Sigmoid colon (tissue), 7 donors: Measurements from ENCODE around the gene RAD21L1. TPM values are rescaled to one million over a fixed set of nuclear protein-coding genes. Genes with fewer than 3 reads are reported as not detected.

Experiments used
- DNase-seq: peaks from one replicate; pipeline ENCODE4 v3.0.0-alpha.2; 2019
- H3K27ac ChIP-seq, 4 donors: fragments of 200-600 bp; sonication (generic); one replicate each; pipeline ENCODE4 v1.5.1; 2016 to 2019; ENCODE audit warnings: mild to moderate bottlenecking in 1 of 4
- H3K27me3 ChIP-seq, 3 donors: fragments of 200-600 bp; sonication (generic); one replicate each; pipeline ENCODE4 v1.5.1; 2019; ENCODE audit warnings: mild to moderate bottlenecking in 1 of 3
- H3K36me3 ChIP-seq, 4 donors: fragments of 200-600 bp; sonication (generic); one replicate each; pipeline ENCODE4 v1.5.1; 2016 to 2019
- H3K4me1 ChIP-seq, 4 donors: fragments of 200-600 bp; sonication (generic); one replicate each; pipeline ENCODE4 v1.5.1; 2017 to 2019
- H3K4me3 ChIP-seq, 4 donors: fragments of 200-600 bp; sonication (generic); one replicate each; pipeline ENCODE4 v1.5.1; 2017 to 2019; ENCODE audit warnings: mild to moderate bottlenecking in 2 of 4, moderate library complexity in 1 of 4
- H3K9me3 ChIP-seq, 4 donors: fragments of 200-600 bp in 3 of 4; sonication (generic) in 3 of 4; one replicate each; pipeline versions ENCODE4 v1.5.1 to v1.6.1; 2013 to 2019
- CTCF ChIP-seq, 4 experiments: fragments of 450-650 bp in 3 of 4; fragments of 200-600 bp in 1 of 4; IDR thresholded peaks; one replicate each; pipeline ENCODE4 v1.5.1; 2016 to 2019; ENCODE audit warnings: antibody characterized with exemption in 4 of 4, mild to moderate bottlenecking in 3 of 4, moderate library complexity in 2 of 4
- EP300 ChIP-seq, 4 donors: sonication (generic); formaldehyde crosslinking; IDR thresholded peaks; one replicate each; pipeline ENCODE4 v1.6.1; 2017; ENCODE audit warnings: antibody characterized with exemption in 4 of 4
- POLR2A ChIP-seq, 2 donors: fragments of 450-650 bp; IDR thresholded peaks; one replicate each; pipeline ENCODE4 v1.6.1; 2016; ENCODE audit warnings: antibody characterized with exemption in 2 of 2, mild to moderate bottlenecking in 2 of 2, moderate library complexity in 2 of 2
- POLR2AphosphoS5 ChIP-seq, 4 donors: sonication (generic); formaldehyde crosslinking; IDR thresholded peaks; one replicate each; pipeline ENCODE4 v1.6.1; 2017; ENCODE audit warnings: antibody characterized with exemption in 4 of 4
- WGBS, 2 donors: extraction: QIAGEN DNeasy Blood & Tissue Kit; methylation state at CpG; one replicate each; pipeline ENCODE4 v1.1.7; 2013; 5-methylcytosine and 5-hydroxymethylcytosine counted together
- intact Hi-C: fragments of 100-400 bp; cut with DNase I; formaldehyde crosslinking; loops from one replicate; pipeline ENCODE4 v1.15.1; 2023
- polyA plus RNA-seq, 3 donors: library from polyadenylated mRNA; stranded (reverse); fragments of 200-250 nt; gene quantifications; one replicate each; pipeline ENCODE4 v1.2.3, GENCODE V29; 2013
- total RNA-seq, 4 donors: library from RNA; depleted of rRNA; stranded (reverse); fragments of >200 nt; gene quantifications; one replicate each; pipeline ENCODE4 v1.1.0, GENCODE V29; 2016
- donor health status: healthy with polysubstance abuse.
- donor health status: Bipolar disorder and iron deficiency.
- donor health status: healthy.

RAD21L1 gene
- total and polyA plus RNA-seq, 7 donors: not detected

- intact Hi-C loops: no loop called here
These were observed 28.0 kb upstream of the RAD21L1 start for GRCh38 chr20:1197801-1198200.

GRCh38 chr20:1198751-1199150 lies 27.1 kb upstream of the RAD21L1 start:
- Histone ChIP-seq H3K27ac (no peak overlapping the region), H3K4me1 (no peaks in the 10 kb centered on the region), H3K4me3 (no peak overlapping the region), H3K9me3 (no peaks in the 10 kb centered on the region), H3K36me3 (no peaks in the 10 kb centered on the region), H3K27me3 (no peaks in the 10 kb centered on the region)
- 85 to 96% methylated on average over 5 of the region's 5 CpGs for WGBS, 2 donors
- intact Hi-C loops: no loop called here
- TF ChIP-seq EP300 (IDR thresholded peaks at IDR 0.05) (no peak), CTCF (IDR thresholded peaks at IDR 0.05) (no peak), POLR2AphosphoS5 (IDR thresholded peaks at IDR 0.05) (no peak), POLR2A (IDR thresholded peaks at IDR 0.05) (no peak)
- no peak for DNase-seq

More at GRCh38 chr20:1197801-1198200, 28.0 kb upstream of the RAD21L1 start:
- DNase-seq: no peak
- Histone ChIP-seq H3K4me3 (no peak overlapping the region), H3K4me1 (no peaks in the 10 kb centered on the region), H3K27ac (no peak overlapping the region), H3K36me3 (no peaks in the 10 kb centered on the region), H3K27me3 (no peaks in the 10 kb centered on the region), H3K9me3 (no peaks in the 10 kb centered on the region)
- no peak for TF ChIP-seq CTCF (IDR thresholded peaks at IDR 0.05)
- no peak for TF ChIP-seq POLR2A (IDR thresholded peaks at IDR 0.05)
- no peak for TF ChIP-seq POLR2AphosphoS5 (IDR thresholded peaks at IDR 0.05)
- no peak for TF ChIP-seq EP300 (IDR thresholded peaks at IDR 0.05)
- WGBS, 2 donors: 84 to 86% methylated on average over 7 of the region's 7 CpGs

- DNase-seq: no peak
- no peak overlapping the region for H3K4me3 ChIP-seq
- H3K36me3 ChIP-seq: no peaks in the 10 kb centered on the region
- H3K27me3 ChIP-seq: no peaks in the 10 kb centered on the region
- H3K4me1 ChIP-seq: no peaks in the 10 kb centered on the region
- H3K9me3 ChIP-seq: no peaks in the 10 kb centered on the region
- intact Hi-C loops: no loop called here
- H3K27ac ChIP-seq: peak overlapping the region in 1 of 4 donors; percentile 27
- WGBS, 2 donors: 82 to 83% methylated on average over 7 of the region's 7 CpGs
- no peak for TF ChIP-seq CTCF (IDR thresholded peaks at IDR 0.05)
- TF ChIP-seq POLR2AphosphoS5 (IDR thresholded peaks at IDR 0.05): no peak
- TF ChIP-seq EP300 (IDR thresholded peaks at IDR 0.05): no peak
- no peak for TF ChIP-seq POLR2A (IDR thresholded peaks at IDR 0.05)
These were observed 26.5 kb upstream of the RAD21L1 start for GRCh38 chr20:1199212-1199873.

- Histone ChIP-seq H3K4me1 (no peaks in the 10 kb centered on the region), H3K36me3 (no peaks in the 10 kb centered on the region), H3K27me3 (no peaks in the 10 kb centered on the region), H3K4me3 (no peak overlapping the region), H3K27ac (peak overlapping the region in 1 of 4 donors; percentile 27), H3K9me3 (no peaks in the 10 kb centered on the region)
- 77 to 84% methylated on average over 1 of the region's 1 CpG for WGBS, 2 donors
- TF ChIP-seq CTCF (IDR thresholded peaks at IDR 0.05) (no peak), POLR2AphosphoS5 (IDR thresholded peaks at IDR 0.05) (no peak), EP300 (IDR thresholded peaks at IDR 0.05) (no peak), POLR2A (IDR thresholded peaks at IDR 0.05) (no peak)
- intact Hi-C loops: no loop called here
- no peak for DNase-seq
These were observed 25.9 kb upstream of the RAD21L1 start for GRCh38 chr20:1199964-1200363.
